Adrenal gland (tissue), 5 donors: ENCODE measurements around the gene OPCML.

Experiments used
- POLR2A ChIP-seq, 2 donors: fragments of 450-650 bp; IDR thresholded peaks; one replicate each; pipeline ENCODE4 v1.6.1; 2017; ENCODE audit warnings: antibody characterized with exemption in 2 of 2, mild to moderate bottlenecking in 2 of 2, moderate library complexity in 1 of 2
- TF ChIP-seq, protein P1 (sequence below), 6 experiments: fragments of 450-650 bp in 4 of 6; fragments of 200-600 bp in 2 of 6; sonication (generic) in 1 of 6; IDR thresholded peaks; 1 replicate in 5 of 6; 2 replicates in 1 of 6; pipeline versions ENCODE4 v1.5.1 to v1.8.0; 2016 to 2021; ENCODE audit warnings: antibody characterized with exemption in 6 of 6, mild to moderate bottlenecking in 2 of 6, moderate library complexity in 1 of 6
- donor health status: DM: no; HTN: no; CAD: no.

DNA sequence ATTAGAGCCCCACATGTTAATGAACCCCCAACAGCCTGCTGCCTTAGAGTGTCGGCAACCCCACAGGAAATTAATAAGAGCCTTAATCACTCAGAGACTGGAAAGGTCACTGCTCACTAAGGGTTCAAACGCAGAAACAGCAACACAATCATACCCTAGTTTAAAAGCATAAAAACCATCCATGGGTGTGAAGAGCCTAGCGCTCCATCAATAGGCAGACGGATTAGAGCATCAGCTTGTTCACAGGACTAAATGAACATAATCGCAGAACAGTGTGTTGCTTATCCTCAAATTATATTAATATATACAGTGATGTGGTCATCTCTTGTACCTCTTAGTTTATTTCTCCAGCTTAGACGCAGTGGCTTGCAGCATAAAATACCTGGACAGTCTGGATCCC lies 720.7 kb downstream of the OPCML start:
- TF ChIP-seq POLR2A (IDR thresholded peaks at IDR 0.05): no peak
- TF ChIP-seq, protein P1, sequence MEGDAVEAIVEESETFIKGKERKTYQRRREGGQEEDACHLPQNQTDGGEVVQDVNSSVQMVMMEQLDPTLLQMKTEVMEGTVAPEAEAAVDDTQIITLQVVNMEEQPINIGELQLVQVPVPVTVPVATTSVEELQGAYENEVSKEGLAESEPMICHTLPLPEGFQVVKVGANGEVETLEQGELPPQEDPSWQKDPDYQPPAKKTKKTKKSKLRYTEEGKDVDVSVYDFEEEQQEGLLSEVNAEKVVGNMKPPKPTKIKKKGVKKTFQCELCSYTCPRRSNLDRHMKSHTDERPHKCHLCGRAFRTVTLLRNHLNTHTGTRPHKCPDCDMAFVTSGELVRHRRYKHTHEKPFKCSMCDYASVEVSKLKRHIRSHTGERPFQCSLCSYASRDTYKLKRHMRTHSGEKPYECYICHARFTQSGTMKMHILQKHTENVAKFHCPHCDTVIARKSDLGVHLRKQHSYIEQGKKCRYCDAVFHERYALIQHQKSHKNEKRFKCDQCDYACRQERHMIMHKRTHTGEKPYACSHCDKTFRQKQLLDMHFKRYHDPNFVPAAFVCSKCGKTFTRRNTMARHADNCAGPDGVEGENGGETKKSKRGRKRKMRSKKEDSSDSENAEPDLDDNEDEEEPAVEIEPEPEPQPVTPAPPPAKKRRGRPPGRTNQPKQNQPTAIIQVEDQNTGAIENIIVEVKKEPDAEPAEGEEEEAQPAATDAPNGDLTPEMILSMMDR (IDR thresholded peaks at IDR 0.05): no peak
